ENCODE results near the gene LRGUK.

Gene LRGUK

DNA sequence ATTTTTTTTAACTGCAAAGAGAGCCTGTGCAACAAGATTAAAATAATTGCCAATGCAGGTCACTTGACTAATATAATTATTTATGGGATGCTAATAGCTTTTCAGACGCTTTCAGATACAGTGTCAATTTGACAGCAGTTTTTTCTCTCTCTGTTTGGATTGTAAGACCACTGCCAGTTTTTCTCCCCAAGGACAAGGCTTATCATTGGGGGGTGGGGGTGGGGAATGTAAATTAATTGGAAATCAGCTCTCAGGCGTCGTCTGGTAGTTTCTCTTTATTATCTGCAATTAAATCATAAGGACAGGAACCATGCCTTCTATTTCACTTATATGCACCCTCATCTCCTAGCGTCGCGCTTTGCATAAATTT is 559 bp upstream of the LRGUK start:
- no peak for DNase-seq

DNA sequence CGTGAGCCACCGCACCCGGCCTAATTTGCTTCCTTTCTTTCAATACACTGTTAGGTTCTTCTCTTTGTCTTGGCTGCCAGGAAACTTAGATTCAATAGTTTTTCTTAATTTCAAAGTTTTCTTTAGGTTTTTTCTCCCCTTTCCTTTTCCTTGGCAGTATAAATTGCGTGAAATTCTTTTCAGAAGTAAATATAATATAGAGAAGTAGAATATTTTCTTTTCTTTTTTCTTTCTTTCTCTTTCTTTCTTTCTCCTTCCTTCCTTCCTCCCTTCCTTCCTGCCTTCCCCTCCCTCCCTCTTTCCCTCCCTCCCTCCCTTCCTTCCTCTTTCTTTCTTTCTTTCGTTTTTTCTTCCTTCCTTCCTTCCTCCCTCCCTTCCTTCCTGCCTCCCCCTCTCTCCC is 1.7 kb downstream of the LRGUK start:
- DNase-seq: no peak

GRCh38 chr7:134129856-134130523 is 2.9 kb downstream of the LRGUK start:
- DNase-seq: no peak

GRCh38 chr7:134134004-134134403 is 6.9 kb downstream of the LRGUK start:
- no peak for DNase-seq

- peak in 1 of 4 experiments; percentile 18 for DNase-seq
These were observed 14.0 kb downstream of the LRGUK start for GRCh38 chr7:134140889-134141867.

GRCh38 chr7:134141868-134142264 is 14.7 kb downstream of the LRGUK start:
- DNase-seq: no peak

DNA sequence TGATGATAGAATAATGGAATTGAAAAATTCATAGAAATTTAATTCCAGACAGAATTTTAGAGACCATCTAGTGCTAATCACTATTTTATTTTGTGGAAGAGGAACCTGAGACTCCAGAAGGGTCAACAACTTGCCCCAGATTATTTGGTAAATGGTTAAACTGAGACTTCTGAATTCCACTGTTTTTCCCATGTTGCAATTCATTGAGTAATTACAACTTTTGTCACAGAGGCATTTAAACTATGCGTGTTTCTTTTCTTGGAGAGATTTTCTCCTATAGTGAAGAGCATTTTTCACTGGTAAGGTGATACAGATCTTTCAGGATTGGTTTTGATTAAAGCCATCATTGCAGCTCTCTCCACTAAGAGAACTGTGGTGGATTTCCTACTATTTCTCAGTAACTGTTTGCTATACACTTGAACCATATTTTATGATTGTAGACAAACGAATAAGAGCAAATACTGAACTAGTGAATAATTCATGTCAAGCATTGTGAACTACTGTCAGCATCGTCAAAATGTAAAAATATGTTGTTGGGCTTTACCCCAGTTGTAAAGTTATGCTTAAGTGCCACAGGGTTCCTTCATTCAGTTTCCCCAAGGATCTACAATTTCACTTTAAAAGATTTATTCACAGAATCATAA is 26.5 kb downstream of the LRGUK start:
- DNase-seq: no peak

DNA sequence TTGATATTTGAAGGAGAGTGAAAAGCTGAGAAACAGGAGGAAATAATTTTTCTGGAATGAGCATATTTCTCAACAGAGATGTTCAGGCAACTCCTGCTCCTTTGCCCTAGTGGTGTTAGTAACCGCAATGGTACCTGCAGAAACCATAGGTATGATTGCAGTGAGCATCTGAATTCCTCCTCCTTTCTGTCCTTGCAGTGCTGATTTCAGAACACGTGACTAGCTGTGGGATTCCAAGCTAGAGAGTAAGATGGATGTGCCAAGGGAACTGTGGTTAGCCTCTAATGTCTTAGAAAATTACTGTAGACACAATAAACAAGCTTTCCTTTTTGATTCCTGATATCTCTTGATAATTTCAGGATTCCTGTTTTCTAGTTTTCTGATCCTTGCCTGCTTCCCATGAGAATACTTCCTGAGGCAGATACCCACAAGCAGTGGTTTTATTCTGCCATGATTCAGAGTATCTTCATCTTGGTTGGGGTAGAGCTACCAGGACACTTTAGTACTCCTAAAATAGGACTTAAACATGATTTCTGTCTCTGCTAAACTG is 27.5 kb downstream of the LRGUK start:
- no peak for DNase-seq

DNA sequence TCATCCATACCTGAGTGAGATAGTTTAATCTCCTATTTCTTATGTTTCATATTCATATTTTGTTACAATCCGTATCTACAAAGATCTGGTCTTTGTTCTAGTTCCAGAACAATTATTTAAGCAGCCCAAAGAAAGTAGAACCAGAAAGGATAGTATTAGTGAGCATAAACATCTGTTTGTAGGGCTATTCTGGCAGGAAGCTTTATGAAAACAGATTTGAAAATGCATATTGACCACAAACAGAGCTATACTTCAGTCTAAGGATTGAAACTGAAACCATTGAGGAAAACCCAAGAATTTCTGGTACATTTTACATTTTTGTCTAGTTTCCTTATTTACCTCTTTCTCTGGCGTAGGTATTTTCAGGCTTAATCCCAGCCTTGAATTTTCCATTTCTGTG is 28.1 kb downstream of the LRGUK start:
- DNase-seq: no peak

DNA sequence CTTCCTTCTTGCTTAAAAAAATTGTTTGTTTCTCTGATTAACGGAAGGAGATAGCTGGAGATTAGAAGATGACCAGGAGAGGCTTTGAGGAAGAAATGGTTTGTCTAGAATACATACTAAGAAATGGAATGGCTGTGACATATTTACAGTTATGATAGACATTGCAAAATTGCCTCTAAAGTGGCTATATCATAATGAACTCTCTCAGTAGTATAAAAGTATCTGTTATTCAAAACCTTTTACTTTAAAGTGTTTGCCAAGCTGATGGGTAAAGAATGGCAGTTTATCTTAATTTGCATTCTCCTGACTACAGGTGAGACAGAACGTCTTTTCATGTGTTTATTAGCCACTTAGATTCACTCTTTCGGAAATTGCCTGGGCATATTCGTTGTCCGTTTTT is 28.7 kb downstream of the LRGUK start:
- DNase-seq: no peak

DNA sequence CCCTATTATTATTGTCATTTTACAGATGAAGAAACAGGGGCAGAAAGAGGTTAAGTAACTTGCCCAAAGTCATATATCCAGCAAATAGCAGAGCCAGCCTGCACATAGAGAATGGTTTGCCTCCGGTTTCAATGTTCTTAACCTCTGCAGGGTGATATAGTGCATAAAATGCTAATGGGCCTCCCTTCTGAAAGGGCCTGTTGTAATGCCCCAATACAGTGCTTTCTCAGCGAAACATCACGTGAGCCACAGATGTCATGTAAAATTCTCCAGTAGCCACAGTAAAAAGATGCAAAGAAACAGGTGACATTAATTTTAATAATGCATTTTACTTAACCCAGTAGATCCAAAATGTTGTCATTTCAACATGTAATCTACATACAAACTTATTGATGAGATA is 38.1 kb downstream of the LRGUK start:
- DNase-seq: no peak

DNA sequence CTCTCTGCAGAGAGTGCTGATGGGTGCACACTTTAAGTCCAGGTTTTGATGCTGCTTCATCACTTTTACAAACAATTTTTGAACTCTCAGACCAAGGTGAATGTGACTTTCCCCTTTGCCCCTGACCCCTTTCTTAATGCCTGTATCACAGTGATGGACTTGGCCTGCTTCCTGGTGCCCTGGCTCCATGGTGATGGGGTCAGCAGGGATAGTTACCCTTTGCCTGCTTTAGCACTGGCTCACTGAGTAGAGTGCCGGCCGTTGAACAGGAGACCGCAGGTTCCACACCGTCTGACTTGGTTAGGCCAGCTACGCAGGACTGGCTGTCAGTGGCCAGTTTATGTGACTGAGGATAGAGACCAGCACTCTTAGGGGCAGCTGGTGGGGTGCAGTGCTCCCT is 40.1 kb downstream of the LRGUK start:
- no peak for DNase-seq

- DNase-seq: no peak
These were observed 40.7 kb downstream of the LRGUK start for GRCh38 chr7:134167841-134168240.

DNA sequence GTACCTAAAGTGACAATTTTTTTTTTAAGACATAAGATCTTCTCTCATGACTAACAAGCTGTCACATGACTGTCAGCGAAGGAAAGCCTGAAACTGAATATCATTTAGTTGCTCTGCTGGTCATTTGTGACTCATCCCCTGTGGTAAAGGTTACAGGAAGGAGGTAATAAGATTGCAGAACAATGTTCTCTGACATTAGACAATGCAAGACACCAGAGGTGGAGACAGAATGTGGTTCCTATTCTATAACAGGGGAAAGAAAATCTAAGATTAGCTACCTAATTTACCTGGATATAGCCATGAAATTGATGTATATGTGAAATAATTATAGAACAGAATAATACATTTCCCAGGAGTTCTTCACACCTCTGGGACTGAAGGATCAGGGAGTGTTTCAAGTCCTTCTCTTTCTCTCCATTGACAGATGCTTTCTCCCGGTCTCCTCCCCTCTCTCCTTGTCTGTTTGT is 47.7 kb downstream of the LRGUK start:
- DNase-seq: no peak

GRCh38 chr7:134175334-134176036 is 48.3 kb downstream of the LRGUK start:
- no peak for DNase-seq

- DNase-seq: no peak
These were observed 48.9 kb downstream of the LRGUK start for GRCh38 chr7:134176037-134176350.

DNA sequence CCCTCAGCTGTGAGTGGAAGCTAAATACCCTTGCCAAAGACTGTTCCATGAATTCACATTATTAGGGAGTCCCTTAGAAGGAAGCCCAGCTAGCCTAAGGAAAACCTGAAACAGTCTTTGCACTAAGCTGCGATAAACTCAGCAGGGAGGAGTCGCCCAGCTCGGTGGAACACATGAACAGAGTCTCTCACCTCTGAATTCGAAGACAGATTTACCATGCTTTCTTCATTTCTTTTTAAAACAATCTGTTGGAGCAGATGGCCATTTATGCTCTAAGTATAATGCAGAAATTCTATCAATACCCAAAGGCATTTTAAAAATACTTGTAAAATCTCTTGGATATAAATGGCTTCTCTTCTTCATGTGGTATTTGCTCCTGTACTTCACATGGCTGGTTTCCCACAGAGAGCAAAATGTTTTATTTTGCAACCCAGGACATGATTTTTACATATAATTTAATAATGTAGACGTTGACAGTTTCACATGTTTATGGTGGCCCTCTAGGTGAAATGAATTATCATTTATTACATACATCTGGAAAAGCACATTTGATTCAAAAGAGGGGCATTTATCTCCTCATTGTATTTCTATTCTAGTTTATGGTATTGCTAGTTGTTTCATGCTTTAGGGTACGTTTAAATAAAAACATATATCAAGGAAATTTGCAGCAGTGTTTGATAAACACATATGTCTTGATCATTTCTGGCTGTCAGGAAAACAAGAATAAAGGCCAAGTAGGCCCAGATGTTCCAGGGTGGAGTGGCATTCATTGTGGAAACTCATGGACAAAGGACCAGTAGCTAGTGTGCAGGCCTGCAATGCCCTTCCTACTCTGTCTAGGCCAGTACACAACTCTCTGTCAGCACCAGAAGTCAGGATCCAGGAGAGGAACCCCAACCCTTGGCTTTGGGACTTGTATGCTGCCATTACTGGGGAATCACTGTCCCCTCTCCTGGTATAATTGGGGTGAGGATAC is 52.2 kb downstream of the LRGUK start:
- DNase-seq: no peak

DNA sequence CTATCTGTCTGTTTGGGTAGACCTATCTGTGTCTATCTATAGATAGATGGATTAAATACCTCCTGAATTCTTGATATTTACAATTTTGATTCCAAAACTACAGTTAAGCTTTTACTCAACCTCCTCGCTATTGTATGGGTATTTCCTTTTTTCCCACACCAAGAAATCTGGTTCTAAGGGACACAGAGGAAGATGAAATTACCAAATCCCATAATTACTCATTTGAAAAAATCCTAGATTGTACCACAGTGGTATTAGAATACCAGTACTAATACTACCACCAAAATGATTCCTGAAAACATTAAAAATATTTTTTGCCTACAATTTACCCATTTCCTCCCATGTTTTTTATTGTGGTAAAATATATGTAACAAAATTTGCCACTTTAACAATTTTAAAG is 53.2 kb downstream of the LRGUK start:
- no peak for DNase-seq

DNA sequence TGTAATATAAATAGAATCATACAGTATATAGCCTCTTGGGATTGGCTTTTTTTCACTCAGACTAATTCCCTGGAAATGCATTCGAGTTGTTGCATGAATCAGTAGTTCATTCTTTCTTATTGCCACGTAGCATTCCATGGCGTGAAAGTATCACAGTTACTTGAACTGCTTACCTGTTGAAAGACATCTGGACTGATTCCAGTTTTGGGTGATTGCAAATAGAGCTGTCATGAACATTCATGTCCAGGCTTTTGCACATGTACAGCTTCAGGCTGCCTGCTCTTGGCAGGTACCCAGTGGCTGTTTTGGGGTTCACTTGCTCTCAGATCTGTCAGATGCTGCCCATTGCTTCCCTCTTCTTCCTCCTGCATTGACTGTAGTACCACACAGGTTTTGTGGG is 54.9 kb downstream of the LRGUK start:
- no peak for DNase-seq

- DNase-seq: no peak
These were observed 57.6 kb downstream of the LRGUK start for GRCh38 chr7:134184767-134185166.

DNA sequence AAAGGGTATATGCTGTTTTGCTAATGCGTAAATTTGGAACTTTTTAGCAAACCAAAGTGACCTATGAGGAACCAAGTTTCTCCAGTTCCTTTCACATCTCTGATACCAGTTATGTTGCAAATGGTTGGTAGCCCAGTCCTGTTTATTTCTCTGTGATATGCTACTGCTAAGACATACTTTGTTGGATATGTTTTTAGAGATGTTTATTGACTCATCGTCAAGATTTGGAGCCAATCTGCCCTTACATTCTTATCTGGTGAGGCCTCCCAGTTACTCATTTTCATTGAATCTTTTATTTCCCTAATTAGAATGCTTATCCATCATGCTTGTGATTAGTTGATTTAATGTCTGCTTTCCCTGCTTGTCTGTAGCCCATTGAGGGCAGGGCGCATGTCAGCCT is 58.9 kb downstream of the LRGUK start:
- no peak for DNase-seq

DNA sequence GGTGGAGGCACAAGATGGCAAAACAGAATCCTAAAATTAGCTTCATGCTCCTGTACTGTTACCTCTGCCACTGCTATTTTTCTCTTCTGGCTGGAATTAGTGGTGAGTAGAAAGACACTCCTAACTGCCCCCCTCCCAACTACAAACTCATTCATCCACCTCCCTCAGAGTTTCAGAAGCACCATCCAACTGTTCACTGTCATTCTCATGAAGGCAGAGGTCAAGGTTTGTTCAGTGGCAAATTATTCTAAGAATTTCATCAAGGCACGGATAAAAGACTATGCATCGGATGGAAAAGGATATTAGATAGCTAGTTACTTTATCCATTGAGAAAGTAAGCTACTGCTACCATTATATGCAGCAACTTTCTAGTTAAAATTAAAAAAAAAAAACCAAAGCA is 59.7 kb downstream of the LRGUK start:
- no peak for DNase-seq

Data from activated CD4-positive, CD25-positive, alpha-beta regulatory T cell (primary cell).